Spleen (tissue), 11 donors: Measurements from ENCODE around the gene GPAM. TPM values are rescaled to one million over a fixed set of nuclear protein-coding genes. Genes with fewer than 3 reads are reported as not detected.

Experiments used
- DNase-seq: peaks from one replicate; pipeline ENCODE4 v3.0.0-alpha.2; 2020
- H3K27ac ChIP-seq, 8 donors: fragments of 200-600 bp; sonication (generic) in 7 of 8; 1 replicate in 4 of 8; 2 replicates in 4 of 8; pipeline versions ENCODE4 v1.5.0 to v1.8.0; 2016 to 2021; ENCODE audit warnings: inconsistent platforms in 4 of 8, mild to moderate bottlenecking in 4 of 8, moderate library complexity in 1 of 8
- H3K27me3 ChIP-seq, 7 donors: fragments of 200-600 bp; sonication (generic) in 6 of 7; replicated peaks in 1 of 7; 1 replicate in 4 of 7; 2 replicates in 3 of 7; pipeline versions ENCODE4 v1.5.0 to v1.8.0; 2016 to 2021; ENCODE audit warnings: inconsistent platforms in 3 of 7, mild to moderate bottlenecking in 1 of 7
- H3K36me3 ChIP-seq, 6 donors: fragments of 200-600 bp; sonication (generic) in 5 of 6; 1 replicate in 4 of 6; 2 replicates in 2 of 6; pipeline versions ENCODE4 v1.5.0 to v1.8.0; 2016 to 2021; ENCODE audit warnings: inconsistent platforms in 2 of 6
- H3K4me1 ChIP-seq, 6 donors: fragments of 200-600 bp; sonication (generic) in 5 of 6; 1 replicate in 3 of 6; 2 replicates in 3 of 6; pipeline versions ENCODE4 v1.5.0 to v1.8.0; 2016 to 2021; ENCODE audit warnings: inconsistent platforms in 3 of 6
- H3K4me3 ChIP-seq, 8 donors: fragments of 200-600 bp; sonication (generic) in 7 of 8; 1 replicate in 4 of 8; 2 replicates in 4 of 8; pipeline versions ENCODE4 v1.5.0 to v1.8.0; 2016 to 2021; ENCODE audit warnings: inconsistent platforms in 4 of 8, mild to moderate bottlenecking in 4 of 8, moderate library complexity in 2 of 8
- H3K9me3 ChIP-seq, 8 donors: fragments of 200-600 bp; sonication (generic) in 7 of 8; 1 replicate in 4 of 8; 2 replicates in 4 of 8; pipeline versions ENCODE4 v1.5.0 to v1.8.0; 2016 to 2021; ENCODE audit warnings: inconsistent platforms in 4 of 8
- CTCF ChIP-seq, 11 experiments: fragments of 200-600 bp in 7 of 11; fragments of 450-650 bp in 4 of 11; sonication (generic) in 4 of 11; IDR thresholded peaks in 8 of 11; conservative IDR thresholded peaks in 3 of 11; 1 replicate in 7 of 11; 2 replicates in 4 of 11; pipeline versions ENCODE4 v1.4.0 to v1.8.0; 2016 to 2021; ENCODE audit warnings: antibody characterized with exemption in 11 of 11, inconsistent platforms in 4 of 11, mild to moderate bottlenecking in 1 of 11
- POLR2A ChIP-seq, 3 donors: fragments of 450-650 bp; IDR thresholded peaks; one replicate each; pipeline ENCODE4 v1.5.1; 2017; ENCODE audit warnings: antibody characterized with exemption in 3 of 3, mild to moderate bottlenecking in 1 of 3
- POLR2AphosphoS5 ChIP-seq, 3 donors: sonication (generic); formaldehyde crosslinking; IDR thresholded peaks; one replicate each; pipeline ENCODE4 v1.5.1; 2017; ENCODE audit warnings: antibody characterized with exemption in 3 of 3
- WGBS, 5 donors: extraction: QIAGEN DNeasy Blood & Tissue Kit in 3 of 5; methylation state at CpG; one replicate each; pipeline versions ENCODE4 v1.1.5 to v1.1.7; 2013 to 2018; 5-methylcytosine and 5-hydroxymethylcytosine counted together
- intact Hi-C: fragments of 100-400 bp; cut with DNase I; formaldehyde crosslinking; loops from one replicate; pipeline ENCODE4 v1.15.0; 2023; ENCODE audit warnings: low total_unique reads
- polyA plus RNA-seq, 3 donors: library from polyadenylated mRNA; stranded (reverse); fragments of 200-250 nt; gene quantifications; one replicate each; pipeline ENCODE4 v1.2.1, GENCODE V29; 2013
- total RNA-seq, 7 donors: library from RNA; depleted of rRNA in 3 of 7; stranded (reverse); fragments of >200 nt in 3 of 7; fragmentation: NEBNext Ultra II Directional in 4 of 7; extraction: Animal tissue kit (Norgen Biotek cat#: 25700) in 4 of 7; gene quantifications; one replicate each; pipeline versions ENCODE4 v1.1.0 to v1.2.1, GENCODE V29; 2016 to 2021
- donor health status: healthy with polysubstance abuse.
- donor health status: DM: no; HTN: no; CAD: no; lungs with moderate emphysema.
- donor health status: DM: no; HTN: no; CAD: no.
- donor health status: Bipolar disorder and iron deficiency.
- donor health status: healthy.
- donor health status: DM: no; HTN: no; CAD: no.
- donor health status: DM: yes; HTN: yes; CAD: no.

GPAM gene
- total and polyA plus RNA-seq, 10 donors: 2.6 to 15.0 (median 6.5) TPM

- Histone ChIP-seq H3K4me3 (no peak overlapping the region), H3K27me3 (no peaks in the 10 kb centered on the region), H3K4me1 (peaks cover 0 to 7% (median 0%) of the 10 kb centered on the region in 6 donors), H3K9me3 (no peaks in the 10 kb centered on the region), H3K27ac (no peak overlapping the region), H3K36me3 (peaks cover 0 to 4% (median 0%) of the 10 kb centered on the region in 6 donors)
- peak; percentile 85 for DNase-seq
- peak; percentile 32 to 89 (median 80) for TF ChIP-seq CTCF (IDR thresholded peaks at IDR 0.05 in 8 of 11, conservative IDR thresholded peaks at IDR 0.05 in 3 of 11)
- no peak for TF ChIP-seq POLR2AphosphoS5 (IDR thresholded peaks at IDR 0.05)
- 45 to 64% (median 57%) methylated on average over 11 to 13 of the region's 13 CpGs for WGBS, 5 donors
- intact Hi-C loops: no loop called here
Measured at GRCh38 chr10:112137154-112137987, 46.2 kb downstream of the GPAM start.

DNA sequence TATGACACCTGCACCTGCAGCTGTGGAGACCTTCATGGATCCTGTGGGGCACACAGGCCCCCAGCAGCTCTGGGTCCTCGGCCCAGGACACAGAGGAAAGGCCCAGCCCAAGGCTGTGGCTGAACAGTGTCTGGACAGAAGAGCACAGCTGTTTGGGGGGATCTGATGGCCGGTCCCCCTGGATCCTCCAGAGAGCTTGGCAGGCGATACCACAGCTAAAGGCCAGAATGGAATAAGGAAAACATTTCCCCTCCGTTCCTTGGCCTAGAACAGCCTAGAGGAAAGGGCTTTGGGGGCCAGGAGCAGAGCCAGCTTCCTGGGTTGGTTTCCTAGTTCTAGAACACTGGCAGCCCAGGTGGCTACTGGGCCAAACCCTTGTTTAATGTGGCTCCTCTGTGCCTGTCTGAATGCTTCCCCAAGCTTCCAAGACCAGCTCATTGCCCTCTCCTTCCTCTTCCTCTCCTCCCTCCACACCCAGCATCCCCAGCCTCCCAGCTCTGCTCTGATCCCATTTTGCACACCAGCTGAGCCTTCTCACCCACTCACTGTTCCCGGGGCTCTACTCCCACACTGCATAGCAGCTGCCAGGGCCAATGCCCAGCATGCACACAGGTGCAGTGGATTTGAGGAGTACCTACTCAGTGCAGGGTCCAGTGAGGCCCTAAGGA lies 46.9 kb downstream of the GPAM start:
- WGBS, 5 donors: 74 to 90% (median 77%) methylated on average over 2 to 5 of the region's 5 CpGs
- Histone ChIP-seq H3K9me3 (no peaks in the 10 kb centered on the region), H3K4me1 (peaks cover 0 to 7% (median 0%) of the 10 kb centered on the region in 6 donors), H3K4me3 (no peak overlapping the region), H3K27me3 (no peaks in the 10 kb centered on the region), H3K27ac (no peak overlapping the region), H3K36me3 (no peaks in the 10 kb centered on the region)
- TF ChIP-seq POLR2A (IDR thresholded peaks at IDR 0.05) (no peak), POLR2AphosphoS5 (IDR thresholded peaks at IDR 0.05) (no peak), CTCF (IDR thresholded peaks at IDR 0.05 in 8 of 11, conservative IDR thresholded peaks at IDR 0.05 in 3 of 11) (no peak)
- no peak for DNase-seq
- intact Hi-C loops: no loop called here

GRCh38 chr10:112135604-112136003 lies 48.0 kb downstream of the GPAM start:
- TF ChIP-seq POLR2AphosphoS5 (IDR thresholded peaks at IDR 0.05): no peak
- no peak for TF ChIP-seq CTCF (IDR thresholded peaks at IDR 0.05 in 8 of 11, conservative IDR thresholded peaks at IDR 0.05 in 3 of 11)
- TF ChIP-seq POLR2A (IDR thresholded peaks at IDR 0.05): no peak
- H3K9me3 ChIP-seq: no peaks in the 10 kb centered on the region
- H3K36me3 ChIP-seq: no peaks in the 10 kb centered on the region
- peaks cover 0 to 7% (median 0%) of the 10 kb centered on the region in 6 donors for H3K4me1 ChIP-seq
- no peak for DNase-seq
- no peak overlapping the region for H3K27ac ChIP-seq
- intact Hi-C loops: no loop called here
- WGBS, 5 donors: 83 to 94% (median 90%) methylated on average over 4 of the region's 4 CpGs
- H3K27me3 ChIP-seq: no peaks in the 10 kb centered on the region
- no peak overlapping the region for H3K4me3 ChIP-seq

DNA sequence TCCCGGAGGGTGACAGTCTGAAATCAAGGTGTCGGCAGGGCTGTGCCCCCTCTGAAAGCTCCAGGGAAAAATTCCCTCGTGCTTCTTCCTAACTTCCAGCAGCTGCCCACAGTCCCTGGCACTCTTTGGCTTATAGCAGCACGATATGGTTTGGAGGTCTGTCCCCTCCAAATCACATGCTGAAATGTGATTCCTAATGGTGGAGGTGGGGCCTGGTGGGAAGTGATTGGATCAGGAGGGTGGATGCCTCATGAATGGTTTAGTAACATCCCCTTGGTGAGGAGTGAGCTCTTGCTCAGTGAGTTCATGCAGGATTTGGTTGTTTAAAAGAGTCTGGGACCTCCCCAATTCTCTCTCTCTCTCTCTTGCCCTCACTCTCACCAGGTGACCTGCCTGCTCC lies 51.1 kb downstream of the GPAM start:
- Histone ChIP-seq H3K27me3 (no peaks in the 10 kb centered on the region), H3K4me3 (no peak overlapping the region), H3K9me3 (no peaks in the 10 kb centered on the region), H3K27ac (no peak overlapping the region), H3K4me1 (no peaks in the 10 kb centered on the region), H3K36me3 (no peaks in the 10 kb centered on the region)
- no peak for DNase-seq
- no peak for TF ChIP-seq POLR2AphosphoS5 (IDR thresholded peaks at IDR 0.05)
- TF ChIP-seq POLR2A (IDR thresholded peaks at IDR 0.05): no peak
- no peak for TF ChIP-seq CTCF (IDR thresholded peaks at IDR 0.05 in 8 of 11, conservative IDR thresholded peaks at IDR 0.05 in 3 of 11)
- 65 to 86% (median 72%) methylated on average over 4 of the region's 4 CpGs for WGBS, 5 donors
- intact Hi-C loops: no loop called here
